Loucy (cell line): ENCODE results near the gene KCNK5.

ENCODE experiments used
- CTCF ChIP-seq: fragments of 200-600 bp; sonication (generic); conservative IDR thresholded peaks from 2 replicates; pipeline ENCODE4 v1.5.1; 2014; ENCODE audit warnings: mild to moderate bottlenecking, antibody characterized with exemption, low read length
- EZH2phosphoT487 ChIP-seq: fragments of 200-600 bp; IDR thresholded peaks from 2 replicates; pipeline ENCODE4 v1.6.1; 2018; ENCODE audit warnings: antibody characterized with exemption, mild to moderate bottlenecking, moderate library complexity, borderline replicate concordance

GRCh38 chr6:39218868-39219567 lies 10.3 kb downstream of the KCNK5 start:
- TF ChIP-seq CTCF, result no peak
- no peak for TF ChIP-seq EZH2phosphoT487
